ENCODE results near the gene KRT13. TPM values are rescaled to one million over a fixed set of nuclear protein-coding genes. Genes with fewer than 3 reads are reported as not detected.

KRT13 gene
- total and polyA plus RNA-seq, 8 donors = 0.17 to 29.1 (median 0.48) TPM; not detected in 2

DNA sequence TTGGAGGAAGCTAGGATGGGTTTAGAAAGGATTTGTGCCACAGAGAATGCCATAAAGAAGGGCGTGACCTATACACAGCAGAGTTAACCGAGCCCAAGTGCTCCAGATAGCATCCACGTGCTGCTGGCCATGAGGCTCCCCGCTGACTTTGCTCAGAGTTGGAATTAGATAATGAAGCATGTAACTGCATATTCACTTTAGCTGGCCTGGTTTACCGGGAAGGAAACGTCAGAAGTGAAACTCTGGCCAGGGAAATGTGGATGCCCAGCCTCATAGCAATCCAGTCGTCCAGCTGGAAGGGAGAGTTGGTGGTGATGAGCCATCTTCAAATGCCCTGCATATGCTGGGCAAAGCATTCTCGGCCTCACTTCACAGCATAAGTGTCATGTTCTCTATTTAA is 30.5 kb downstream of the KRT13 start:
- ATAC-seq (no peak), DNase-seq (no peak)
- no peak overlapping the region for H3K27ac ChIP-seq
- H3K4me1 ChIP-seq = no peaks in the 10 kb centered on the region
- intact Hi-C loops (cut with DNase I) = no loop called here
- H3K9me3 ChIP-seq = no peaks in the 10 kb centered on the region
- H3K4me3 ChIP-seq = no peak overlapping the region
- H3K36me3 ChIP-seq = no peaks in the 10 kb centered on the region
- H3K27me3 ChIP-seq = no peaks in the 10 kb centered on the region
- TF ChIP-seq, protein P1, sequence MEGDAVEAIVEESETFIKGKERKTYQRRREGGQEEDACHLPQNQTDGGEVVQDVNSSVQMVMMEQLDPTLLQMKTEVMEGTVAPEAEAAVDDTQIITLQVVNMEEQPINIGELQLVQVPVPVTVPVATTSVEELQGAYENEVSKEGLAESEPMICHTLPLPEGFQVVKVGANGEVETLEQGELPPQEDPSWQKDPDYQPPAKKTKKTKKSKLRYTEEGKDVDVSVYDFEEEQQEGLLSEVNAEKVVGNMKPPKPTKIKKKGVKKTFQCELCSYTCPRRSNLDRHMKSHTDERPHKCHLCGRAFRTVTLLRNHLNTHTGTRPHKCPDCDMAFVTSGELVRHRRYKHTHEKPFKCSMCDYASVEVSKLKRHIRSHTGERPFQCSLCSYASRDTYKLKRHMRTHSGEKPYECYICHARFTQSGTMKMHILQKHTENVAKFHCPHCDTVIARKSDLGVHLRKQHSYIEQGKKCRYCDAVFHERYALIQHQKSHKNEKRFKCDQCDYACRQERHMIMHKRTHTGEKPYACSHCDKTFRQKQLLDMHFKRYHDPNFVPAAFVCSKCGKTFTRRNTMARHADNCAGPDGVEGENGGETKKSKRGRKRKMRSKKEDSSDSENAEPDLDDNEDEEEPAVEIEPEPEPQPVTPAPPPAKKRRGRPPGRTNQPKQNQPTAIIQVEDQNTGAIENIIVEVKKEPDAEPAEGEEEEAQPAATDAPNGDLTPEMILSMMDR (IDR thresholded peaks at IDR 0.05) = no peak

DNA sequence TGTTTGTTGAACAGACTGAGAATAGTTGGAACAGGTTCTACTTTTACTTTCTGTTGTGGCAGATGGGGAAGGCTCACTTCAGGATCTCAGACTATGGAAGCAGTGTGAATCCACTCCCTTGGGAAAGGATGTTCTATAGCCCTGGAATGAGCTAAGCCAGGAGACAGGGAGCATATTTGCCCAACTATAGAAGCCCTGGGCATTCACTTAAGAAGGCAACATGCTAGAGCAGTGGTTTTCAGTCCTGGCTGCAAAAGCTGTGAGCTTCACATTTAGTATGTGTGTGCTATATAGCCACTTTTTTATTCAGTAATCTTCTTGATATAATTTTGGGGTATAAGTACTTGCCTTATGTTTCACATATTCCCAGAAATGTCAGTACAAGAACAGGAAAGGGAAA is 37.1 kb downstream of the KRT13 start:
- TF ChIP-seq, protein P1 (IDR thresholded peaks at IDR 0.05) = no peak
- Histone ChIP-seq H3K36me3 (no peaks in the 10 kb centered on the region), H3K27me3 (no peaks in the 10 kb centered on the region), H3K27ac (no peak overlapping the region), H3K9me3 (no peaks in the 10 kb centered on the region), H3K4me1 (peaks cover 0 to 5% of the 10 kb centered on the region in 2 donors), H3K4me3 (no peak overlapping the region)
- DNase-seq (no peak), ATAC-seq (no peak)
- intact Hi-C loops (cut with DNase I) = no loop called here

DNA sequence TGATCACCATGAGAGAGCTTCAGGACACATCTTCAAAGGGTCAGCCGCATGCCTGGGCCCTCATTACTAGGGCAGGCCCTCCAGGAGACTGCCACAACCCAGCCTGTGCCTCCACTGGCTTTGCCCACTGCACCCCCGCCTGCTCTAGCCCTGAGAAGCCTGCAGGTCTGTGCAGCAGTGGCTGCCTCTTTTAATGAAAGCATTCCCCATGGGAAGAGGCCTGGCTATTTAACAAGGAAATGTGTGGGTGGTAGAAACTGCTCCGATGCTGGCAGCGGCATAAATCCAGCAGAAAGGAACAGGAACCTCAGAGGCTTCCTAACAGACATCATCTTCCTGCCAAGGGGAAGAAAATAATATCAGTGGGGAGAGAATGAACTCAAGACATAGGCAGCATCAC is 37.9 kb downstream of the KRT13 start:
- no peaks in the 10 kb centered on the region for H3K27me3 ChIP-seq
- no peak overlapping the region for H3K27ac ChIP-seq
- peaks cover 0 to 5% of the 10 kb centered on the region in 2 donors for H3K4me1 ChIP-seq
- ATAC-seq (no peak), DNase-seq (no peak)
- no peaks in the 10 kb centered on the region for H3K9me3 ChIP-seq
- no peaks in the 10 kb centered on the region for H3K36me3 ChIP-seq
- H3K4me3 ChIP-seq = no peak overlapping the region
- intact Hi-C loops (cut with DNase I) = no loop called here
- TF ChIP-seq, protein P1 (IDR thresholded peaks at IDR 0.05) = no peak

DNA sequence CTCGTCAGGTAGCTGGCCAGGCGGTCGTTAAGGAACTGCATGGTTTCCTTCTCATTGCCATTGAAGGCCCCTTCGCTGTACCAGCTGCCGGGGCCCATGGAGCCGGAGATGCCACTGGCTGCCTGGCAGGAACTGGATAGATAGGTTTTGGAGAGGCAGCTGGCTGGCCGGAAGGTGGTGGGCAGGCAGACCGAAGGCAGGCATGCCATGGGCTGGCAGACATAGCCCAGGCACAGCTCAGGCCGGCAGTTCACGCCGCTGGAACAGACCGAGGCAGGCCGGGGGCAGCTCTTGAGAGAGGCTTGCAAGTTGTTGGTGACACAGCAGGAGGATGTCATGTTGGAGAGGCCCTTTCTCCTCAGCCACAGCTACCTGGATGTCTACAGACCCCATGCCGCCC is 38.4 kb downstream of the KRT13 start, which contains the start of gene KRT32:
TSS of gene KRT32 (minus strand) at position 399 of the 400 bp plus-strand sequence. CDS start at position 338, 61 bp downstream.
- Histone ChIP-seq H3K27me3 (no peaks in the 10 kb centered on the region), H3K9me3 (no peaks in the 10 kb centered on the region), H3K4me3 (no peak within 1 kb of the TSS), H3K27ac (no peak within 1 kb of the TSS), H3K4me1 (peaks cover 0 to 5% of the 10 kb centered on the region in 2 donors), H3K36me3 (no peaks in the 10 kb centered on the region)
- intact Hi-C loops (cut with DNase I) = no loop called here
- DNase-seq (no peak), ATAC-seq (no peak)
- TF ChIP-seq, protein P1 (IDR thresholded peaks at IDR 0.05) = no peak

DNA sequence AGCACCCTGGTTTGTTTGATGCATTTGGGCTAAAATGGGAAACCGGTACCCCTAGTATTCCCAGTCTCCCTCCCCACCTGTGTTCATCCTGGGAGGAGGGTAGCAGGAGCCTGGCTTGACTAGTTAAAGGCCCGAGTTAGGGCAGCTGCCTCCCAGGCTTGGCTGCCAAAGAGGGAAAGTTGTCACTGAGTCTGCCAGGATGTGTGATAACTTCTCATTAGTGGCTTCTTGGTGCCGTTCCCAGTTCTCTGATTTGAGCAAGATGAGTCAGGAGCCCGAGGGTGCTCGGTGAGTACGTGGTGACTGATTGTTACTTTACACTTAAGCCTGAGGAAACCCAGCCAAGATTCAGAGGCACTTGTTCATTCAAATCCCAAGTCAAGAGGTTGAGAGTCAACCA is 40.7 kb downstream of the KRT13 start:
- H3K27me3 ChIP-seq = no peaks in the 10 kb centered on the region
- intact Hi-C loops (cut with DNase I) = no loop called here
- H3K27ac ChIP-seq = no peak overlapping the region
- H3K4me3 ChIP-seq = no peak overlapping the region
- no peaks in the 10 kb centered on the region for H3K9me3 ChIP-seq
- DNase-seq (peak in 3 of 4 donors; percentile 8 to 72 (median 51)), ATAC-seq (peak; percentile 94)
- TF ChIP-seq, protein P1 (IDR thresholded peaks at IDR 0.05) = no peak
- H3K36me3 ChIP-seq = no peaks in the 10 kb centered on the region
- H3K4me1 ChIP-seq = peaks cover 0 to 5% of the 10 kb centered on the region in 2 donors
